HCT116 (cell line): ENCODE results near the gene RAB5A. TPM values are rescaled to one million over a fixed set of nuclear protein-coding genes. Genes with fewer than 3 reads are reported as not detected.

Source experiments
- ATAC-seq: fragments of 200-7000 bp; cut with Tn5 transposase; 2 replicates; pipeline ENCODE4 v1.9.1; 2020; ENCODE audit warnings: mild to moderate bottlenecking, moderate library complexity
- BruUV-seq: library from RNA; stranded (reverse); fragments of 400-500 nt; replicated peaks from 2 replicates; lab custom pipeline; 2021; lab: Mats Ljungman, UMichigan
- CTCF ChIA-PET: fragments of 300-600 bp; sonication (Branson Sonifier 250); formaldehyde crosslinking; loops from one replicate; lab custom pipeline; 2021; ENCODE audit warnings: antibody characterized with exemption; lab: Charles Lee
- POLR2A ChIA-PET: fragments of 300-600, 350-600 bp; sonication (Branson Sonifier 250); formaldehyde crosslinking; loops from one replicate; lab custom pipeline; 2021; ENCODE audit warnings: antibody characterized with exemption; lab: Charles Lee
- RAD21 ChIA-PET, 2 experiments: fragments of 300-600 bp; sonication (Branson Sonifier 250); formaldehyde crosslinking; loops; one replicate each; lab custom pipeline; 2023; ENCODE audit warnings: low total read pairs in 2 of 2; ENCODE audit not compliant: uncharacterized antibody in 2 of 2, unreplicated experiment in 2 of 2, low non-redundant PET in 1 of 2; lab: Charles Lee
- DNase-seq: peaks from one replicate; pipeline ENCODE4 v3.0.0-alpha.2; 2010; ENCODE audit warnings: low read depth, low spot score
- H2AFZ ChIP-seq: fragments of 200-600 bp; shearing (Covaris generic), sonication (generic); 2 replicates; pipeline ENCODE4 v1.6.1; 2017; ENCODE audit warnings: low read depth, mixed run types, mixed read lengths, antibody characterized with exemption, low read length; ENCODE audit not compliant: poor library complexity, severe bottlenecking
- H3K27ac ChIP-seq: 2 replicates; pipeline ENCODE4 v1.5.1; 2012; ENCODE audit warnings: low read depth, low read length
- H3K27me3 ChIP-seq: fragments of 200-600 bp; sonication (generic); 2 replicates; pipeline ENCODE4 v1.6.1; 2016; ENCODE audit warnings: mixed run types, low read length, mixed read lengths; ENCODE audit not compliant: insufficient read depth
- H3K36me3 ChIP-seq, 2 experiments: fragments of 200-500 bp in 1 of 2; fragments of 200-600 bp in 1 of 2; sonication (Bioruptor generic) in 1 of 2; sonication (generic) in 1 of 2; 2 replicates each; pipeline versions ENCODE4 v1.5.1 to v1.6.1; 2014 to 2016; ENCODE audit warnings: low read length in 2 of 2, inconsistent platforms in 1 of 2, mixed read lengths in 1 of 2, mixed run types in 1 of 2; ENCODE audit not compliant: insufficient read depth in 2 of 2, control insufficient read depth in 1 of 2
- H3K4me1 ChIP-seq, 2 experiments: fragments of 200-600 bp in 1 of 2; sonication (generic) in 1 of 2; 2 replicates each; pipeline versions ENCODE4 v1.5.1 to v1.6.1; 2012 to 2017; ENCODE audit warnings: low read length in 2 of 2, inconsistent platforms in 1 of 2, mild to moderate bottlenecking in 1 of 2, mixed read lengths in 1 of 2, mixed run types in 1 of 2, moderate library complexity in 1 of 2; ENCODE audit not compliant: insufficient read depth in 2 of 2, control insufficient read depth in 1 of 2
- H3K4me2 ChIP-seq: fragments of 200-600 bp; sonication (generic); 2 replicates; pipeline ENCODE4 v1.6.1; 2017; ENCODE audit warnings: mixed run types, low read length, mixed read lengths
- H3K4me3 ChIP-seq, 2 experiments: fragments of 200-600 bp in 1 of 2; sonication (generic) in 1 of 2; replicated peaks in 1 of 2; 2 replicates each; pipeline ENCODE4 v1.5.1; 2011 to 2016; ENCODE audit warnings: low read length in 2 of 2, control low read depth in 1 of 2, low read depth in 1 of 2, mild to moderate bottlenecking in 1 of 2, mixed read lengths in 1 of 2, mixed run types in 1 of 2
- H3K79me2 ChIP-seq: fragments of 200-600 bp; sonication (generic); 2 replicates; pipeline ENCODE4 v1.6.1; 2017; ENCODE audit warnings: mild to moderate bottlenecking, mixed run types, low read length, moderate library complexity, mixed read lengths; ENCODE audit not compliant: insufficient read depth
- H3K9ac ChIP-seq: fragments of 200-600 bp; sonication (generic); 2 replicates; pipeline ENCODE4 v1.6.1; 2016; ENCODE audit warnings: low read length, mixed read lengths
- H3K9me2 ChIP-seq: fragments of 200-600 bp; sonication (generic), shearing (Covaris generic); 2 replicates; pipeline ENCODE4 v1.6.1; 2017; ENCODE audit warnings: mixed run types, mild to moderate bottlenecking, moderate library complexity; ENCODE audit not compliant: insufficient read depth
- H3K9me3 ChIP-seq, 2 experiments: fragments of 200-500 bp in 1 of 2; fragments of 200-600 bp in 1 of 2; sonication (Bioruptor generic) in 1 of 2; sonication (generic) in 1 of 2; 2 replicates each; pipeline ENCODE4 v1.6.1; 2014 to 2017; ENCODE audit warnings: low read length in 2 of 2, mixed read lengths in 2 of 2, inconsistent platforms in 1 of 2, low read depth in 1 of 2, mild to moderate bottlenecking in 1 of 2, mixed run types in 1 of 2, moderate library complexity in 1 of 2; ENCODE audit not compliant: control insufficient read depth in 1 of 2, insufficient read depth in 1 of 2
- H4K20me1 ChIP-seq: fragments of 200-600 bp; sonication (generic), shearing (Covaris generic); 2 replicates; pipeline ENCODE4 v1.6.1; 2017; ENCODE audit warnings: mixed run types, mild to moderate bottlenecking, moderate library complexity; ENCODE audit not compliant: insufficient read depth
- CBX3 ChIP-seq: IDR thresholded peaks from 2 replicates; pipeline ENCODE4 v1.6.1; 2012; ENCODE audit warnings: low read depth
- ELF1 ChIP-seq: IDR thresholded peaks from 2 replicates; pipeline ENCODE4 v1.6.1; 2012; ENCODE audit warnings: low read depth, borderline replicate concordance
- EZH2phosphoT487 ChIP-seq: fragments of 200-600 bp; IDR thresholded peaks from 2 replicates; pipeline ENCODE4 v1.6.1; 2018; ENCODE audit warnings: antibody characterized with exemption, borderline replicate concordance
- POLR2A ChIP-seq: IDR thresholded peaks from 2 replicates; pipeline ENCODE4 v1.7.0; 2011; ENCODE audit warnings: borderline replicate concordance; ENCODE audit not compliant: insufficient read depth, insufficient read length; ENCODE audit errors: extremely low read depth
- SIN3A ChIP-seq: IDR thresholded peaks from 2 replicates; pipeline ENCODE4 v1.6.1; 2012; ENCODE audit warnings: low read depth
- SP1 ChIP-seq: IDR thresholded peaks from 2 replicates; pipeline ENCODE4 v1.6.1; 2012; ENCODE audit warnings: low read depth
- intact Hi-C: fragments of 100-400 bp; cut with micrococcal nuclease; formaldehyde crosslinking; loops from 2 replicates; pipeline ENCODE4 v1.10.0; 2022
- total RNA-seq: library from RNA; stranded (reverse); gene quantifications from one replicate; pipeline ENCODE4 v1.2.1, GENCODE V29; 2021; ENCODE audit not compliant: unreplicated experiment
- TF ChIP-seq, protein P1 (sequence below): IDR thresholded peaks from 2 replicates; pipeline ENCODE4 v1.6.1; 2011; ENCODE audit warnings: mild to moderate bottlenecking, low read length, moderate library complexity; ENCODE audit not compliant: insufficient replicate concordance; ENCODE audit errors: extremely low read depth
- TF ChIP-seq, protein P2 (sequence below): IDR thresholded peaks from 2 replicates; pipeline ENCODE4 v1.6.1; 2012

The RAB5A gene
- total RNA-seq, 1 experiment from 2014 or later: 45.0 TPM

DNA sequence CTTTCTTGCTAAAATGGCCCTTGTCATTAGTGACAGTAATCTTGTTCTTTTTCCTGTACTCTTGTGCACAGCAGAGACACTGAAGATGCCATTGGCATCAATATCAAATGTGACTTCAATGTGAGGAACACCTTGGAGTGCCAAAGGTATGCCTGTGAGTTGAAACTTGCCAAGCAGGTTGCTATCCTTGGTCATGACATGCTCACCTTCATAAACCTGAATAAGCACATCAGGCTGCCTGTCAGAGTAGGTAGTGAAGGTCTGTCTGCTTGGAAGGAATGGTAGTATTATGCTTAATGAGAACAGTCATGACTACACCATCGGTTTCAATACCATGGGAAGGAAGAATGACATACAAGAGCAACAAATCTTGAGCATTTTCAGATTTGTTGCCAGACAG is 6.3 kb upstream of the RAB5A start:
- DNase-seq: no peak
- no peaks in the 10 kb centered on the region for H3K36me3 ChIP-seq
- H3K4me2 ChIP-seq: no peak overlapping the region
- no peak overlapping the region for H3K9ac ChIP-seq
- no peaks in the 10 kb centered on the region for H3K27me3 ChIP-seq
- ChIA-PET POLR2A (no interaction called here), CTCF (no interaction called here), RAD21 (no interaction called here)
- H3K4me1 ChIP-seq: no peaks in the 10 kb centered on the region
- intact Hi-C loops: no loop called here
- H3K4me3 ChIP-seq: no peak overlapping the region
- BruUV-seq: no TSS peak
- no peak overlapping the region for H2AFZ ChIP-seq
- no peak overlapping the region for H3K27ac ChIP-seq
- H3K9me3 ChIP-seq: no peaks in the 10 kb centered on the region
- TF ChIP-seq SP1 (no peak), ELF1 (no peak), CBX3 (no peak), POLR2A (no peak)
- TF ChIP-seq, protein P1, sequence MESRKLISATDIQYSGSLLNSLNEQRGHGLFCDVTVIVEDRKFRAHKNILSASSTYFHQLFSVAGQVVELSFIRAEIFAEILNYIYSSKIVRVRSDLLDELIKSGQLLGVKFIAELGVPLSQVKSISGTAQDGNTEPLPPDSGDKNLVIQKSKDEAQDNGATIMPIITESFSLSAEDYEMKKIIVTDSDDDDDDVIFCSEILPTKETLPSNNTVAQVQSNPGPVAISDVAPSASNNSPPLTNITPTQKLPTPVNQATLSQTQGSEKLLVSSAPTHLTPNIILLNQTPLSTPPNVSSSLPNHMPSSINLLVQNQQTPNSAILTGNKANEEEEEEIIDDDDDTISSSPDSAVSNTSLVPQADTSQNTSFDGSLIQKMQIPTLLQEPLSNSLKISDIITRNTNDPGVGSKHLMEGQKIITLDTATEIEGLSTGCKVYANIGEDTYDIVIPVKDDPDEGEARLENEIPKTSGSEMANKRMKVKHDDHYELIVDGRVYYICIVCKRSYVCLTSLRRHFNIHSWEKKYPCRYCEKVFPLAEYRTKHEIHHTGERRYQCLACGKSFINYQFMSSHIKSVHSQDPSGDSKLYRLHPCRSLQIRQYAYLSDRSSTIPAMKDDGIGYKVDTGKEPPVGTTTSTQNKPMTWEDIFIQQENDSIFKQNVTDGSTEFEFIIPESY: no peak
- TF ChIP-seq, protein P2, sequence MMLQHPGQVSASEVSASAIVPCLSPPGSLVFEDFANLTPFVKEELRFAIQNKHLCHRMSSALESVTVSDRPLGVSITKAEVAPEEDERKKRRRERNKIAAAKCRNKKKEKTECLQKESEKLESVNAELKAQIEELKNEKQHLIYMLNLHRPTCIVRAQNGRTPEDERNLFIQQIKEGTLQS: no peak
- H3K9me2 ChIP-seq: no peaks in the 10 kb centered on the region
- no peaks in the 10 kb centered on the region for H4K20me1 ChIP-seq
- no peaks in the 10 kb centered on the region for H3K79me2 ChIP-seq
- no peak for ATAC-seq

DNA sequence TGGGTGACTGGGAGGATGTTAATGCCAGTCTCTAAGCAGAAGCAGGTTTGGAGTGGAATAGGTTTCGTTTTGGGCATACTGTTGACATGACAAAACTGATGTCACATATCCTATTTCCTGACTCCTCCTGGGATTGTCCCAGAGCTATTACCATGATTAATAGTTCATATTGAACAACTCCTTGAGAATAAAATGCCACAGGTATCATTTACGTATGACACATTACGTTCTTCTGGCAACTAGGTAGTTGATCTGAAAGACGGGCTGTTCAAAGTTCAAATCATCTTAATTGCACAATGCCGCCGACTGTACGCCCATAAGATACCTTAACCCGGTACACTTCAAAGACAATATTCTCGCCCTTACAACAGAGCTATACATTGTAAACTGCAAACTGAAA is 1.4 kb upstream of the RAB5A start:
- no peak overlapping the region for H3K9ac ChIP-seq
- CTCF ChIA-PET: no interaction called here
- no peak for TF ChIP-seq EZH2phosphoT487
- TF ChIP-seq SP1: no peak
- no peak for TF ChIP-seq SIN3A
- TF ChIP-seq, all 23 proteins: peak for 0
- no peaks in the 10 kb centered on the region for H3K9me2 ChIP-seq
- no peak overlapping the region for H3K27ac ChIP-seq
- intact Hi-C loops: loop anchor here (5.0 kb wide), 1 partner anchor 242 kb away; the partner anchor contains the start of gene SGO1
- DNase-seq (no peak), ATAC-seq (no peak)
- H3K36me3 ChIP-seq: no peaks in the 10 kb centered on the region
- peaks cover 33% of the 10 kb centered on the region for H3K79me2 ChIP-seq
- no TSS peak for BruUV-seq
- H3K27me3 ChIP-seq: no peaks in the 10 kb centered on the region
- RAD21 ChIA-PET: no interaction called here
- peak overlapping the region in 1 of 2 experiments; percentile 89; a peak in 1 of 4 replicates for H3K4me3 ChIP-seq
- H3K4me2 ChIP-seq: peak overlapping the region; percentile 85
- POLR2A ChIA-PET: no interaction called here
- H4K20me1 ChIP-seq: peaks cover 4% of the 10 kb centered on the region; the same call in 1 of the 2 replicates
- peaks cover 7 to 14% of the 10 kb centered on the region in 2 experiments; a peak in 3 of 4 replicates for H3K4me1 ChIP-seq
- no peak overlapping the region for H2AFZ ChIP-seq
- no peaks in the 10 kb centered on the region for H3K9me3 ChIP-seq
